ENCODE data around the gene EPHA5. TPM values are rescaled to one million over a fixed set of nuclear protein-coding genes. Genes with fewer than 3 reads are reported as not detected.

The EPHA5 gene
- total RNA-seq, 1 experiment from 2014 or later: not detected

DNA sequence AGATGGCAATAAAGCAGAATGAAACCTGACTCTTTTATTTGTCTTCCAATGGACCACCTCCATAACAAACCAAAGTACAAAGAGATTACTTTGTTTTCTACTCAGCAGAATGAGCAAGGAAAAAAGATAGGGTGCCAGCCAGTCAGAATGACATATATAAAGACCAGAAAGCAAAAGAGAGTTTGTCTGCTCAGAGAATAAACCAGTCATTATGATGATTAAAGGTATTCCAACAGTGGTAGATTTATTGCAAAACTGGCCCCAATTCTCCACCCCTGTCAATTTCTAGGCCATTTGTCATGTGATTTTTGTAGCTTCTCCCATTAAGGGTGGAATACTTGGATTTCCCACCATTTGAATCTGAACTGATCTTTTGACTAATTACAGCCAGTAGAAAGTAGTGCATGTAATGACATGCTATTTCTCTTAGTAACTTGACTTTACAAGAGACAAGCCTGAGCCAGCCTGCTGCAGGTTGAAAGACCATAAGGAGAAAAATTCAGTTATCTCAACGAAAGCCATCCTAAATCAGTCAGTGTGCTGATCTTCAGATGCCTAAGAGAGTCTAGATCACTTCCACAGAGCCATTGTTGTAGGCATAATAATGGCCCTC lies 203.1 kb downstream of the EPHA5 start:
- Mint-ChIP-seq H3K4me1 (no peaks in the 10 kb centered on the region), H3K9me3 (no peaks in the 10 kb centered on the region), H3K4me3 (no peak overlapping the region), H3K36me3 (ENCODE audit: insufficient read depth in 1 of 3, low read depth in 3 of 3) (no peaks in the 10 kb centered on the region), H3K27ac (no peak overlapping the region), H3K27me3 (ENCODE audit: low read depth) (no peaks in the 10 kb centered on the region)
- Histone ChIP-seq H2BK20ac (ENCODE audit: low read depth, low read length, poor library complexity, severe bottlenecking) (no peak overlapping the region), H3K4ac (ENCODE audit: low read depth, low read length) (no peak overlapping the region), H2BK5ac (ENCODE audit: insufficient read length, low read length) (no peak overlapping the region), H2BK15ac (ENCODE audit: low read depth, low read length) (no peak overlapping the region), H4K20me1 (ENCODE audit: control insufficient read depth, insufficient read depth, insufficient read length) (no peaks in the 10 kb centered on the region), H2AFZ (ENCODE audit: low read length) (no peak overlapping the region), H2BK120ac (ENCODE audit: low read depth, low read length, poor library complexity, severe bottlenecking) (no peak overlapping the region), H4K5ac (ENCODE audit: insufficient read length, low read depth, low read length) (no peak overlapping the region), H3K23ac (ENCODE audit: insufficient read length, low read depth, low read length) (no peak overlapping the region), H3K79me2 (ENCODE audit: insufficient read depth, low read length) (no peaks in the 10 kb centered on the region), H2AK5ac (ENCODE audit: insufficient read length, low read length) (no peak overlapping the region), H3K9ac (ENCODE audit: extremely low read depth, insufficient read length, low read length) (no peak overlapping the region), H3K4me2 (ENCODE audit: insufficient read depth, insufficient read length, low read length) (no peak overlapping the region), H3K4me1 (ENCODE audit: insufficient read depth, low read length) (no peaks in the 10 kb centered on the region), H3K79me1 (ENCODE audit: insufficient read depth, low read depth, low read length, poor library complexity, severe bottlenecking) (no peaks in the 10 kb centered on the region), H3K27ac (ENCODE audit: insufficient read length, low read depth, low read length) (no peak overlapping the region), H2BK12ac (ENCODE audit: insufficient read length, low read depth, low read length) (no peak overlapping the region), H3K56ac (ENCODE audit: insufficient read length, low read depth, low read length) (no peak overlapping the region), H3K27me3 (ENCODE audit: insufficient read depth, low read length) (no peaks in the 10 kb centered on the region), H3K23me2 (ENCODE audit: insufficient read length, low read depth, low read length, poor library complexity, severe bottlenecking) (no peaks in the 10 kb centered on the region), H3K14ac (ENCODE audit: insufficient read depth, low read length) (no peak overlapping the region), H4K8ac (replicated peaks; ENCODE audit: insufficient read length, low read depth, low read length) (no peak overlapping the region), H3K18ac (ENCODE audit: insufficient read length, low read depth, low read length) (no peak overlapping the region), H3T11ph (ENCODE audit: low read length) (no peak overlapping the region), H3K9me3 (ENCODE audit: control insufficient read depth, low read depth, low read length) (no peaks in the 10 kb centered on the region), H4K91ac (ENCODE audit: insufficient read length, low read depth, low read length) (no peak overlapping the region)
- WGBS (ENCODE audit: extremely low coverage, insufficient read length, low lambda C conversion rate): no CpG with 5 or more reads among the region's 1 CpG
- no peak for TF ChIP-seq CTCF (conservative IDR thresholded peaks at IDR 0.05)
- DNase-seq: no peak
